ENCODE measurements around the gene TERT.

GRCh38 chr5:1227667-1228066 lies 67.2 kb downstream of the TERT start:
- TF ChIP-seq ZNF565 (CRISPR knock-in tag; conservative IDR thresholded peaks at IDR 0.05; ENCODE audit: low read depth) (no peak), ARNTL (CRISPR knock-in tag; IDR thresholded peaks at IDR 0.05; ENCODE audit: borderline replicate concordance, low read depth) (no peak), OSR1 (CRISPR knock-in tag; IDR thresholded peaks at IDR 0.05) (no peak), ZC3H10 (CRISPR knock-in tag; IDR thresholded peaks at IDR 0.05) (no peak)

Data from SK-N-SH treated with all-trans-retinoic acid at 6 μM for 48 hours (cell line).